ENCODE measurements around the gene APOA4.

Gene APOA4

DNA sequence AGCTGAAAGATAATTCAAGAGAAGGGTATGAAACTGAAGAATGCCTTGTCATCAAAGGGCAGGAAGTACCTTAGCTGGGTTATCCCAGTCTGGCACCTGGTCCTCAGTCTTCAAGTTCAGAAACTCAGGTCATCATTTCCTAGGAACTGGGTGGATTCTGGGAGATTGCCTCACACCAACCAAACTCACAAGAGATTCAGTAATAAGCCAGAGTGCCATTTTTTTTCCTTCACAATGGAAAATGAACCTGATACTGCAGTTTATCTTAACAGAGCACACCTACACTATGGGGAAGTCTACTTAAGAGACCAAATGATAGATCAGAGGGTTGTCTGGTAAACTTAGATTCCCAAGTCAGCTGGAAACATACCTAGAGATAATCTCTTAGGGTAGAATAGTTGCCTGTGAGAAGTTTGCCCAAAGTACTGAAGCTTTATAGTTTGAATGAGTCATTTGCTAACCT lies 46.6 kb downstream of the APOA4 start:
- no peak for DNase-seq (ENCODE audit: low read depth, low spot score)

- DNase-seq (ENCODE audit: low read depth, low spot score): no peak
Observed at GRCh38 chr11:116775975-116776374, 47.1 kb downstream of the APOA4 start.

DNA sequence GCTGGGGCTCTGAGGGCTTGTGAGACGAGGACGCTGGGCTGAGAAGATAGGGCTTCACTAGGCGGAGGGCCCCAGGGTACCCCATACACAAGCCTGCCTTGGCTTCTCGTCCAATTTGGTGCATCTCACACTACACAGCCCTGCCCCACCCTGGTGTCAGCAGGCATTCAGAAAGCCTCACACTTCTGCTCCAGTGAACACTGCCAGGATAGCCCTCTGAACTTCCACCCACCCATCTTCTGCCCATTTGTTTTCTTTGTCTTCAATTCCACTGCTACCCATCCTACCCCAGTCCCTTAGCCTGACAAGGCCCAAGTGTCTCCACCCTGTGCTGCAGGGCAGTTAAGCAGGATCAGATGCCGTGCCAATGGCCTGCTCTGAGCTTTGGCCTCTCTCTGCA lies 48.4 kb downstream of the APOA4 start:
- DNase-seq (ENCODE audit: low read depth, low spot score): no peak

GRCh38 chr11:116773203-116774097 lies 49.7 kb downstream of the APOA4 start:
- no peak for DNase-seq (ENCODE audit: low read depth, low spot score)

- DNase-seq (ENCODE audit: low read depth, low spot score): no peak
Observed at GRCh38 chr11:116772443-116773202, 50.5 kb downstream of the APOA4 start, which contains the start of gene BUD13. Gene BUD13 (minus strand): TSS chr11:116772987. CDS start chr11:116772964, 23 bp downstream.

GRCh38 chr11:116771935-116772334 lies 51.2 kb downstream of the APOA4 start:
- no peak for DNase-seq (ENCODE audit: low read depth, low spot score)

All from iPS DF 19.7 (cell line).